HEK293 (cell line): Measurements from ENCODE around the gene PPFIA4.

Experiments used
- CTCF ChIP-seq: fragments of 450-650 bp; formaldehyde crosslinking; IDR thresholded peaks from 2 replicates; pipeline ENCODE4 v1.5.1; 2016; ENCODE audit warnings: missing biosample characterization, missing genetic modification characterization
- GLI2 ChIP-seq: fragments of 450-650 bp; formaldehyde crosslinking; IDR thresholded peaks from 2 replicates; pipeline ENCODE4; 2017; ENCODE audit warnings: missing biosample characterization, missing genetic modification characterization, low read depth, borderline replicate concordance
- ZBTB17 ChIP-seq: fragments of 450-650 bp; formaldehyde crosslinking; IDR thresholded peaks from 2 replicates; pipeline ENCODE4 v1.5.1; 2016; ENCODE audit warnings: missing biosample characterization, missing genetic modification characterization
- ZNF121 ChIP-seq: fragments of 450-650 bp; formaldehyde crosslinking; IDR thresholded peaks from 2 replicates; pipeline ENCODE4 v1.5.1; 2016; ENCODE audit warnings: missing biosample characterization, missing genetic modification characterization
- ZNF138 ChIP-seq: fragments of 450-650 bp; formaldehyde crosslinking; IDR thresholded peaks from 2 replicates; pipeline ENCODE4 v1.5.1; 2016; ENCODE audit warnings: missing biosample characterization, missing genetic modification characterization, borderline replicate concordance
- ZNF146 ChIP-seq: fragments of 450-650 bp; formaldehyde crosslinking; IDR thresholded peaks from 2 replicates; pipeline ENCODE4 v1.5.1; 2016; ENCODE audit warnings: missing biosample characterization, missing genetic modification characterization
- ZNF157 ChIP-seq: fragments of 450-650 bp; formaldehyde crosslinking; IDR thresholded peaks from 2 replicates; pipeline ENCODE4 v1.5.1; 2016; ENCODE audit warnings: missing biosample characterization, missing genetic modification characterization
- ZNF24 ChIP-seq: fragments of 450-650 bp; formaldehyde crosslinking; IDR thresholded peaks from 2 replicates; pipeline ENCODE4 v1.5.1; 2016; ENCODE audit warnings: missing biosample characterization, missing genetic modification characterization
- ZNF335 ChIP-seq: fragments of 450-650 bp; formaldehyde crosslinking; conservative IDR thresholded peaks from 2 replicates; pipeline ENCODE4 v1.5.1; 2016; ENCODE audit warnings: missing biosample characterization, missing genetic modification characterization
- ZNF416 ChIP-seq: fragments of 450-650 bp; formaldehyde crosslinking; IDR thresholded peaks from 2 replicates; pipeline ENCODE4 v1.5.1; 2016; ENCODE audit warnings: missing biosample characterization, missing genetic modification characterization
- ZNF513 ChIP-seq: fragments of 450-650 bp; IDR thresholded peaks from 2 replicates; pipeline ENCODE4 v1.5.1; 2018; ENCODE audit warnings: missing biosample characterization, missing genetic modification characterization
- ZNF549 ChIP-seq: fragments of 450-650 bp; IDR thresholded peaks from 2 replicates; pipeline ENCODE4 v1.5.1; 2018; ENCODE audit warnings: missing biosample characterization, missing genetic modification characterization, mild to moderate bottlenecking, inconsistent platforms, moderate library complexity
- ZNF692 ChIP-seq: fragments of 450-650 bp; formaldehyde crosslinking; IDR thresholded peaks from 2 replicates; pipeline ENCODE4 v1.5.1; 2016; ENCODE audit warnings: missing biosample characterization, missing genetic modification characterization
- ZNF707 ChIP-seq: fragments of 450-650 bp; formaldehyde crosslinking; IDR thresholded peaks from 2 replicates; pipeline ENCODE4 v1.5.1; 2016; ENCODE audit warnings: missing biosample characterization, missing genetic modification characterization

- no peak for TF ChIP-seq ZNF549 (tag by site-specific recombination)
- no peak for TF ChIP-seq ZNF513
- TF ChIP-seq ZNF157 (tag by site-specific recombination) = no peak
- TF ChIP-seq ZNF416 (tag by site-specific recombination) = no peak
- TF ChIP-seq CTCF (tag by site-specific recombination) = no peak
- no peak for TF ChIP-seq ZNF707
- TF ChIP-seq ZNF692 (tag by site-specific recombination) = no peak
- TF ChIP-seq ZNF138 (tag by site-specific recombination) = no peak
- TF ChIP-seq ZNF24 (tag by site-specific recombination) = no peak
- TF ChIP-seq ZNF335 (tag by site-specific recombination) = no peak
- no peak for TF ChIP-seq ZBTB17 (tag by site-specific recombination)
- TF ChIP-seq GLI2 (tag by site-specific recombination) = no peak
- TF ChIP-seq ZNF146 (tag by site-specific recombination) = no peak
- TF ChIP-seq ZNF121 = no peak
These were observed 39.0 kb upstream of the PPFIA4 start for GRCh38 chr1:202987255-202987654.
